BLaER1 treated with 17β-estradiol and CSF1 and Interleukin-3, amounts not matched to agents 10 nM and 100 nM (cell line): ENCODE measurements around the gene WDR6.
"Not testable (repeated sequence)": the region's sequence is repeated elsewhere in the genome, so short reads cannot be mapped to it uniquely, and the experiment has no call there.

Experiments
- H3K27ac ChIP-seq, 11 experiments: shearing (Covaris generic); formaldehyde crosslinking; 2 replicates each; pipeline ENCODE4 v1.8.1; 2022
- H3K27me3 ChIP-seq, 11 experiments: shearing (Covaris generic); formaldehyde crosslinking; 2 replicates each; pipeline ENCODE4 v1.8.1; 2022
- H3K36me3 ChIP-seq, 11 experiments: shearing (Covaris generic); formaldehyde crosslinking; 2 replicates each; pipeline ENCODE4 v1.8.1; 2022
- H3K4me1 ChIP-seq, 10 experiments: shearing (Covaris generic); formaldehyde crosslinking; 2 replicates each; pipeline ENCODE4 v1.8.1; 2022
- H3K4me2 ChIP-seq, 11 experiments: shearing (Covaris generic); formaldehyde crosslinking; 2 replicates each; pipeline ENCODE4 v1.8.1; 2022
- H3K4me3 ChIP-seq, 10 experiments: shearing (Covaris generic); formaldehyde crosslinking; 2 replicates each; pipeline ENCODE4 v1.8.1; 2022
- H3K9ac ChIP-seq, 11 experiments: shearing (Covaris generic); formaldehyde crosslinking; 2 replicates each; pipeline ENCODE4 v1.8.1; 2022
- H3K9me3 ChIP-seq, 11 experiments: shearing (Covaris generic); formaldehyde crosslinking; replicated peaks in 1 of 11; 2 replicates each; pipeline ENCODE4 v1.8.1; 2022
- H4K20me1 ChIP-seq, 11 experiments: shearing (Covaris generic); formaldehyde crosslinking; 2 replicates each; pipeline ENCODE4 v1.8.1; 2022
- Cebpa-rat ChIP-seq, 11 experiments: shearing (Covaris generic); IDR thresholded peaks; 2 replicates each; pipeline ENCODE4 v1.8.1; 2022

Gene WDR6

GRCh38 chr3:49006408-49007067 lies 653 bp upstream of the WDR6 start:
- no peaks in the 10 kb centered on the region for H3K9me3 ChIP-seq
- TF ChIP-seq Cebpa-rat (IDR thresholded peaks at IDR 0.05): no peak
- H3K4me1 ChIP-seq: peaks cover 28 to 41% (median 35%) of the 10 kb centered on the region in 10 experiments
- no peaks in the 10 kb centered on the region for H3K27me3 ChIP-seq
- peak overlapping the region; percentile 67 to 91 (median 80) for H3K4me3 ChIP-seq
- peak overlapping the region; percentile 87 to 99 (median 95) for H3K27ac ChIP-seq
- peak overlapping the region; percentile 87 to 99 (median 94) for H3K9ac ChIP-seq
- peak overlapping the region; percentile 94 to 100 (median 96) for H3K4me2 ChIP-seq
- peaks cover 6 to 24% (median 11%) of the 10 kb centered on the region in 11 experiments; a peak in 21 of 22 replicates for H3K36me3 ChIP-seq
- H4K20me1 ChIP-seq: peaks cover 10 to 37% (median 35%) of the 10 kb centered on the region in 11 experiments; a peak in 21 of 22 replicates

- Histone ChIP-seq H3K9ac (peak overlapping the region; percentile 87 to 99 (median 94)), H3K36me3 (peaks cover 20 to 38% (median 25%) of the 10 kb centered on the region in 11 experiments), H3K4me2 (peak overlapping the region; percentile 94 to 100 (median 96)), H3K4me1 (peaks cover 28 to 47% (median 36%) of the 10 kb centered on the region in 10 experiments), H3K9me3 (no peaks in the 10 kb centered on the region), H3K27me3 (no peaks in the 10 kb centered on the region), H4K20me1 (peaks cover 25 to 52% (median 50%) of the 10 kb centered on the region in 11 experiments; a peak in 21 of 22 replicates), H3K27ac (peak overlapping the region; percentile 87 to 99 (median 95)), H3K4me3 (peak overlapping the region; percentile 67 to 91 (median 80))
- no peak for TF ChIP-seq Cebpa-rat (IDR thresholded peaks at IDR 0.05)
Measured at GRCh38 chr3:49007771-49008528, 759 bp downstream of the WDR6 start.

GRCh38 chr3:49008627-49009026 lies 1.4 kb downstream of the WDR6 start:
- peak overlapping the region; percentile 67 to 91 (median 80) for H3K4me3 ChIP-seq
- H3K36me3 ChIP-seq: peaks cover 27 to 45% (median 31%) of the 10 kb centered on the region in 11 experiments
- peaks cover 28 to 54% (median 40%) of the 10 kb centered on the region in 10 experiments for H3K4me1 ChIP-seq
- not testable (repeated sequence) for H3K27me3 ChIP-seq, H3K9me3 ChIP-seq
- H3K9ac ChIP-seq: peak overlapping the region; percentile 87 to 99 (median 94)
- peaks cover 31 to 58% (median 56%) of the 10 kb centered on the region in 11 experiments for H4K20me1 ChIP-seq
- peak overlapping the region; percentile 23 to 99 (median 95); a peak in 20 of 22 replicates for H3K27ac ChIP-seq
- peak overlapping the region; percentile 94 to 100 (median 96) for H3K4me2 ChIP-seq

- H4K20me1 ChIP-seq: peaks cover 39 to 66% (median 64%) of the 10 kb centered on the region in 11 experiments
- H3K4me2 ChIP-seq: peak overlapping the region; percentile 34 to 62 (median 51); a peak in 18 of 22 replicates
- H3K9me3 ChIP-seq: no peaks in the 10 kb centered on the region
- H3K27ac ChIP-seq: peak overlapping the region in 1 of 11 experiments; percentile 14; a peak in 1 of 22 replicates
- no peaks in the 10 kb centered on the region for H3K27me3 ChIP-seq
- no peak overlapping the region for H3K4me3 ChIP-seq
- H3K36me3 ChIP-seq: peaks cover 35 to 52% (median 39%) of the 10 kb centered on the region in 11 experiments
- H3K4me1 ChIP-seq: peaks cover 28 to 61% (median 47%) of the 10 kb centered on the region in 10 experiments
- TF ChIP-seq Cebpa-rat (IDR thresholded peaks at IDR 0.05): no peak
- H3K9ac ChIP-seq: peak overlapping the region in 1 of 11 experiments; percentile 39; a peak in 2 of 22 replicates
Measured at GRCh38 chr3:49009396-49009795, 2.2 kb downstream of the WDR6 start.

- Histone ChIP-seq H3K36me3 (peaks cover 57 to 81% (median 65%) of the 10 kb centered on the region in 11 experiments), H3K4me1 (peaks cover 32 to 73% (median 58%) of the 10 kb centered on the region in 10 experiments), H3K4me3 (no peak overlapping the region), H3K27ac (no peak overlapping the region), H3K4me2 (no peak overlapping the region), H3K27me3 (no peaks in the 10 kb centered on the region), H3K9me3 (no peaks in the 10 kb centered on the region), H3K9ac (no peak overlapping the region), H4K20me1 (peaks cover 50 to 97% (median 95%) of the 10 kb centered on the region in 11 experiments)
- no peak for TF ChIP-seq Cebpa-rat (IDR thresholded peaks at IDR 0.05)
Measured at GRCh38 chr3:49012441-49013017, 5.3 kb downstream of the WDR6 start.

- Histone ChIP-seq H3K9me3 (no peaks in the 10 kb centered on the region), H3K4me2 (peak overlapping the region in 3 of 11 experiments; percentile 6 to 7 (median 6); a peak in 1 of 22 replicates), H3K4me3 (no peak overlapping the region), H3K4me1 (peaks cover 32 to 73% (median 59%) of the 10 kb centered on the region in 10 experiments), H3K9ac (no peak overlapping the region), H3K27me3 (no peaks in the 10 kb centered on the region), H3K27ac (no peak overlapping the region), H4K20me1 (peaks cover 50 to 98% (median 95%) of the 10 kb centered on the region in 11 experiments), H3K36me3 (peaks cover 57 to 81% (median 65%) of the 10 kb centered on the region in 11 experiments)
- TF ChIP-seq Cebpa-rat (IDR thresholded peaks at IDR 0.05): no peak
Measured at GRCh38 chr3:49013113-49013737, 6.0 kb downstream of the WDR6 start.

- Histone ChIP-seq H3K27me3 (no peaks in the 10 kb centered on the region), H3K27ac (no peak overlapping the region), H4K20me1 (peaks cover 45 to 90% (median 87%) of the 10 kb centered on the region in 11 experiments), H3K36me3 (peaks cover 57 to 81% (median 64%) of the 10 kb centered on the region in 11 experiments), H3K9ac (no peak overlapping the region), H3K4me3 (no peak overlapping the region), H3K4me2 (peak overlapping the region in 3 of 11 experiments; percentile 6 to 7 (median 6); a peak in 1 of 22 replicates), H3K9me3 (no peaks in the 10 kb centered on the region), H3K4me1 (peaks cover 27 to 70% (median 56%) of the 10 kb centered on the region in 10 experiments)
- no peak for TF ChIP-seq Cebpa-rat (IDR thresholded peaks at IDR 0.05)
Measured at GRCh38 chr3:49013738-49014660, 6.8 kb downstream of the WDR6 start.
